Skin epidermis (tissue), 12 donors: ENCODE measurements around the gene SKIDA1.

ENCODE experiments used
- H3K27ac ChIP-seq, 21 experiments: fragments of 200-600 bp; sonication (generic) in 11 of 21; one replicate each; pipeline ENCODE4 v1.5.0; 2020; ENCODE audit warnings: mild to moderate bottlenecking in 3 of 21, inconsistent platforms in 2 of 21, moderate library complexity in 2 of 21
- H3K4me3 ChIP-seq, 7 experiments: fragments of 200-600 bp; sonication (generic) in 2 of 7; one replicate each; pipeline ENCODE4 v1.5.0; 2020; ENCODE audit warnings: inconsistent platforms in 2 of 7, mild to moderate bottlenecking in 2 of 7, moderate library complexity in 1 of 7

The SKIDA1 gene

GRCh38 chr10:21493784-21494183 lies 31.7 kb downstream of the SKIDA1 start:
- Histone ChIP-seq H3K4me3 (peak overlapping the region in 5 of 7 experiments; percentile 60 to 81 (median 73)), H3K27ac (peak overlapping the region in 9 of 21 experiments; percentile 35 to 91 (median 79))

- Histone ChIP-seq H3K4me3 (no peak overlapping the region), H3K27ac (no peak overlapping the region)
Measured at GRCh38 chr10:21492421-21492820, 33.1 kb downstream of the SKIDA1 start.

- H3K27ac ChIP-seq, result no peak overlapping the region
- H3K4me3 ChIP-seq, result no peak overlapping the region
Measured at GRCh38 chr10:21490711-21491105, 34.8 kb downstream of the SKIDA1 start.

GRCh38 chr10:21490028-21490710 lies 35.3 kb downstream of the SKIDA1 start:
- no peak overlapping the region for H3K27ac ChIP-seq
- H3K4me3 ChIP-seq, result no peak overlapping the region

GRCh38 chr10:21488957-21489446 lies 36.5 kb downstream of the SKIDA1 start:
- no peak overlapping the region for H3K27ac ChIP-seq

GRCh38 chr10:21488246-21488956 lies 37.1 kb downstream of the SKIDA1 start:
- Histone ChIP-seq H3K27ac (no peak overlapping the region), H3K4me3 (no peak overlapping the region)

More at GRCh38 chr10:21488957-21489446, 36.5 kb downstream of the SKIDA1 start:
- no peak overlapping the region for H3K4me3 ChIP-seq

- Histone ChIP-seq H3K4me3 (no peak overlapping the region), H3K27ac (no peak overlapping the region)
Measured at GRCh38 chr10:21487416-21488180, 37.9 kb downstream of the SKIDA1 start.

- no peak overlapping the region for H3K4me3 ChIP-seq
Measured at GRCh38 chr10:21482821-21483220, 42.7 kb downstream of the SKIDA1 start.

GRCh38 chr10:21481407-21481806 lies 44.1 kb downstream of the SKIDA1 start:
- H3K4me3 ChIP-seq, result no peak overlapping the region
- H3K27ac ChIP-seq, result no peak overlapping the region

More at GRCh38 chr10:21482821-21483220, 42.7 kb downstream of the SKIDA1 start:
- H3K27ac ChIP-seq, result no peak overlapping the region

- H3K4me3 ChIP-seq, result no peak overlapping the region
Measured at GRCh38 chr10:21479570-21480315, 45.7 kb downstream of the SKIDA1 start.

GRCh38 chr10:21475393-21475792 lies 50.1 kb downstream of the SKIDA1 start:
- Histone ChIP-seq H3K4me3 (no peak overlapping the region), H3K27ac (no peak overlapping the region)

More at GRCh38 chr10:21479570-21480315, 45.7 kb downstream of the SKIDA1 start:
- no peak overlapping the region for H3K27ac ChIP-seq

GRCh38 chr10:21473541-21473940 lies 51.9 kb downstream of the SKIDA1 start:
- Histone ChIP-seq H3K27ac (no peak overlapping the region), H3K4me3 (no peak overlapping the region)

GRCh38 chr10:21473135-21473534 lies 52.3 kb downstream of the SKIDA1 start:
- Histone ChIP-seq H3K4me3 (no peak overlapping the region), H3K27ac (no peak overlapping the region)

GRCh38 chr10:21468086-21468485 lies 57.4 kb downstream of the SKIDA1 start:
- Histone ChIP-seq H3K4me3 (no peak overlapping the region), H3K27ac (no peak overlapping the region)

GRCh38 chr10:21467633-21468032 lies 57.8 kb downstream of the SKIDA1 start:
- Histone ChIP-seq H3K27ac (no peak overlapping the region), H3K4me3 (no peak overlapping the region)

- Histone ChIP-seq H3K4me3 (no peak overlapping the region), H3K27ac (no peak overlapping the region)
Measured at GRCh38 chr10:21464134-21464533, 61.3 kb downstream of the SKIDA1 start.
